HEK293 (cell line): ENCODE data around the gene P4HA2.

Source experiments
- ATF2 ChIP-seq: fragments of 450-650 bp; formaldehyde crosslinking; IDR thresholded peaks from 2 replicates; pipeline ENCODE4 v1.5.1; 2016; ENCODE audit warnings: missing biosample characterization, missing genetic modification characterization, low read depth
- CTCF ChIP-seq: fragments of 450-650 bp; formaldehyde crosslinking; IDR thresholded peaks from 2 replicates; pipeline ENCODE4 v1.5.1; 2016; ENCODE audit warnings: missing biosample characterization, missing genetic modification characterization
- MZF1 ChIP-seq: fragments of 450-650 bp; formaldehyde crosslinking; IDR thresholded peaks from 2 replicates; pipeline ENCODE4 v1.5.1; 2017; ENCODE audit warnings: missing biosample characterization, missing genetic modification characterization, borderline replicate concordance
- ZNF133 ChIP-seq: fragments of 450-650 bp; formaldehyde crosslinking; IDR thresholded peaks from 2 replicates; pipeline ENCODE4 v1.5.1; 2016; ENCODE audit warnings: missing biosample characterization, missing genetic modification characterization
- ZNF138 ChIP-seq: fragments of 450-650 bp; formaldehyde crosslinking; IDR thresholded peaks from 2 replicates; pipeline ENCODE4 v1.5.1; 2016; ENCODE audit warnings: missing biosample characterization, missing genetic modification characterization, borderline replicate concordance
- ZNF274 ChIP-seq, 2 experiments: fragments of 200-500 bp in 1 of 2; fragments of 450-650 bp in 1 of 2; sonication (Bioruptor generic) in 1 of 2; formaldehyde crosslinking in 1 of 2; IDR thresholded peaks; 2 replicates each; pipeline versions ENCODE4 v1.5.1 to v1.6.1; 2014 to 2016; ENCODE audit warnings: borderline replicate concordance in 1 of 2, inconsistent platforms in 1 of 2, low read length in 1 of 2, missing biosample characterization in 1 of 2, missing genetic modification characterization in 1 of 2
- ZNF488 ChIP-seq: fragments of 450-650 bp; formaldehyde crosslinking; IDR thresholded peaks from 2 replicates; pipeline ENCODE4 v1.5.1; 2016; ENCODE audit warnings: missing biosample characterization, missing genetic modification characterization
- ZSCAN16 ChIP-seq: fragments of 450-650 bp; formaldehyde crosslinking; IDR thresholded peaks from 2 replicates; pipeline ENCODE4 v1.5.1; 2016; ENCODE audit warnings: missing biosample characterization, missing genetic modification characterization

- TF ChIP-seq ZNF133 (tag by site-specific recombination) (no peak), ZNF488 (tag by site-specific recombination) (no peak), ZNF274 (IDR thresholded peaks at IDR 0.05; ENCODE audit: low read length) (no peak), ZNF274 (tag by site-specific recombination; IDR thresholded peaks at IDR 0.05; ENCODE audit: borderline replicate concordance) (no peak), MZF1 (no peak), ZNF138 (no peak), CTCF (tag by site-specific recombination) (no peak), ZSCAN16 (no peak), ATF2 (no peak)
Measured at GRCh38 chr5:132202711-132203463, 24.8 kb downstream of the P4HA2 start.
